IPS-18c (cell line): Measurements from ENCODE around the gene PRR29.

Experiments used
- H3K4me3 ChIP-seq: 2 replicates; pipeline ENCODE4 v1.7.0; 2013; ENCODE audit warnings: low read depth, mild to moderate bottlenecking, low read length, moderate library complexity; ENCODE audit not compliant: insufficient read depth
- H3K9me3 ChIP-seq: one replicate; pipeline ENCODE4 v1.6.1; 2013; ENCODE audit warnings: mild to moderate bottlenecking, low read length, moderate library complexity; ENCODE audit not compliant: control insufficient read depth, insufficient read depth

PRR29 gene

DNA sequence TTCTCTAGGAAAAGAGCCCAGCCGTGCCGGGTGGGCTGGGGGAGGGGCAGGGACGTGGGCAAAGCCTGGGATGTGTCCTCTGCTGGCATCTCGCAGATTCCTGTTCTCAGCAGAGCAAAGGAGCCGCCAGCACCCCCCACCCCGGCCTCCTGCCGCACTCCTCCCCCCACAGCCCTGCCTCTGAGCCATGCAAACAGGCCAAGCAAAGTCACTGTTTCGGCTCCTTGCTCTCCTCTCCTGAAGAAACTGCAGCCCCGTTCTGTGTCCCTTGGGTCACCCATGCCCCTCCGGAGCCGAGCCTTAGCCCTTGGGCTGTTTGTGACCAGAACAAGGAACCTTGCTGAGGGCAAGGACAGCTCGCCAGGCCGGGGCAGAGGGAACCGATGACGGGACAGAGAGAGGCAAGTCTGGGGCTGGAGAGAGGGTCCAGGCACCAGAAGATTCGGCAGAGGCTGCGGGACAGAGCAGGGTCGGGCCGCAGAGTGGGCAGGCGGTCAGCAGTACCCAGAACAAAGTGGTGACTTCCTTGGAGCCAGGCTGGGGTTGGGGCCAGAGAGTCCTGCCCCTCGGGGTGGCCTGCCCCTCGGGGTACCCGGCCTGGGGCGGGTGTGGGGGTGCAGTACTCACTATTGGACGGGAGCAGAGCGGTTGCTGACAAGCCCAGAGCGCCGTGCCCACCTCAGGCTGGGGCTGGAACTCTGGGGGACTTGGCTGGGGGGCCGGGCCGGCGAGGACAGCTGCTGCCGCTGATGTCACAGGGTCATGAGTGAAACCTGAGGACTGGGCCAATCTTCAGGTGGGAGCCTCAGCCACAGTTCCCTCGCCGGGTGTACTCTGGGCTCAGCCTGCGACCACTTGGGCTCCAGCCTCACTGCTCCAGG, 9.2 kb upstream of the PRR29 start:
- H3K9me3 ChIP-seq: no peaks in the 10 kb centered on the region
- H3K4me3 ChIP-seq: no peak overlapping the region

DNA sequence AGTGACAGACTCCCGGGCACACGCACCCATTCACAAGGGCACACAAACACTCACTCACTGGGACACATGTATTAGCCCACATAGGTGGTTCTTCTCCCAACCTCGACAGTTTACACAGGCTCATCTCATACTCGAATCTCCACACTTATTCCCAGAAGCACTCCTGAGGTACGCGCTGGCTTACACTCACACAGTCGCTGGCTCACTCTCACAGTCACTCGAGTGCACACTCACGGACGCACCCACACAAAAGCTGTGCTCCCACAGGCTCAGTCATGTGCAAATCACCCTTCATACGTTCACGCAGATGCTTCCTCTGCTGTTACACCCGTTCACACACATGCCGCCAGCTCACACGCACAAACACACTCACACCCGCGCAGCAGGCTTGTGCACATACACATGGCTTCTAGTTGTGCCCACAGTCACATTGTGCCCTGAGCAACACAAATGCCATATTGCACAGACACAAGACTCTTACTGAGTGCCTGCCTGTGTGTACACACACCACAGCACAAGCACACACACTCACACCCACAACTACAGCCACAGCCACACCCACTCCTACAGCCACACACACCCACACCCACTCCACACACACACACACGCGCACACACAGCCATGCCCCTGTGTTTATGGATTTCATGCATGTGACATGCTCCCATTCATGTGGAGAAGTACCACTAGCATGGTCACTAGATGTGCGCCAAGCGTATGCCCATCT, 8.4 kb upstream of the PRR29 start:
- Histone ChIP-seq H3K9me3 (no peaks in the 10 kb centered on the region), H3K4me3 (no peak overlapping the region)

- H3K4me3 ChIP-seq: no peak overlapping the region; the same call in 1 of the 2 replicates
- H3K9me3 ChIP-seq: no peaks in the 10 kb centered on the region
Observed at GRCh38 chr17:63991611-63992010, 6.5 kb upstream of the PRR29 start.

DNA sequence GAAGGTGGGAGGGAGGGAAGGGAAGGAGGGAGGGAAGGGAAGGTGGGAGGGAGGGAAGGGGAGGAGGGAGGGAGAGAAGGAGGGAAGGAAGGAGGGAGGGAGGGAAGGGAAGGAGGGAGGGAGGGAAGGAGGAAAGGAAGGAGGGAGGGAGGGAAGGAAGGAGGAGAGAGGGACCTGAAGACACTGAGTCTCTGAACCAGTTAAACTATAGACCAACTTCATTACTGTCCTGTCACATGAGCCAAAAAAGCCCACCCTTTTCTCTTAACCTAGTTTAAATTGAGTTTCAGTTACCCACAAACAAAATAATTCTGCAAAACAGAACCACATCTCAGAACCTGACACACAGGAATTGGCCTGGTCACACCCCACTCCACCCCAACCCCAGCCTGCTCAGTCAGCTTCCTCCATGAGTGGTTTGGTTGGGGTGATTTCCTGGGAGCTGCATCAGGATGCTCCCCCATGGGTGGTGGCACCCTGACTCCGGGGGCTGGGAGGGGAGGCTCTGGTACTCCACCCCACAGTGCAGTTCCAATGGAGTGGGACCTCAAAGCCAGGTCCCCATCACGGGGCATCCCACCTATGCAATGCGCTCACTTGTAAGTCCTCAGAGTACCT, 4.7 kb upstream of the PRR29 start:
- no peaks in the 10 kb centered on the region for H3K9me3 ChIP-seq
- no peak overlapping the region for H3K4me3 ChIP-seq

GRCh38 chr17:63995626-63996025, 2.5 kb upstream of the PRR29 start:
- Histone ChIP-seq H3K9me3 (no peaks in the 10 kb centered on the region), H3K4me3 (no peak overlapping the region)

DNA sequence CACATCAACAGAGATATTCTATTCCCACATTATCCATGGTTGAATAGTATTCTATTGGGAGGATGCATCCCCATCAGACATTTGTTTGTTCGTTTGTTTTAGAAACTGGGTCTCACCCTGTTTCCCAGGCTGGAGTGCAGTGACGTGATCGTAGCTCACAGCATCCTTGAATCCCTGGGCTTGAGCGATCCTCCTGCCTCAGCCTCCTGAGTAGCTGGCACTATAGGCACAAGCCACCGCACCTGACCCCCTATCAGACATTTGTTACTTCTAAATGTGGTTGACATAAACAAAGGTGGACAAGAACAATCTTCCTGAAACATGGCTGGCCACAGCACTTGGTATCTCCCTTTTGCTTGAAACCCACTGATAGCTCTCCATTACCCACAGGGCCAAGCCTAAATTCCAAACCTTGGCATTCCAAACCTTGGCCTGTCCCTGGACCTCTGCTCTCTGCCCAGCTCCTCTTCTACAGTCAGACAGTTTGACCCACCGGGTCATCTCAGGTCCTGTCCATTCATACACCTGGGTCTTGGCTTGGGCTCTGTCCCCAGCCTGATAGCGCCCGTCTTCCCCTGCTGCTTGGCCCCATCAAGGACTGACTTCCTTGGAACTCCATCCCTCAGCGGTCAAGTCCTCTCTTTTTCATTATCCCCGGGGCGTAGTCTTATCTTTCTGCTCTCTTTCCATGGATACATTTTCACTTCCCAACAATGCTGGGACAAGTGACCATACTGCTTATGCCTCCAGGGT, 1.5 kb upstream of the PRR29 start:
- Histone ChIP-seq H3K4me3 (no peak overlapping the region), H3K9me3 (no peaks in the 10 kb centered on the region)

- Histone ChIP-seq H3K9me3 (no peaks in the 10 kb centered on the region), H3K4me3 (peak overlapping the region; percentile 98)
Observed at GRCh38 chr17:63997341-63998048, 656 bp upstream of the PRR29 start.

DNA sequence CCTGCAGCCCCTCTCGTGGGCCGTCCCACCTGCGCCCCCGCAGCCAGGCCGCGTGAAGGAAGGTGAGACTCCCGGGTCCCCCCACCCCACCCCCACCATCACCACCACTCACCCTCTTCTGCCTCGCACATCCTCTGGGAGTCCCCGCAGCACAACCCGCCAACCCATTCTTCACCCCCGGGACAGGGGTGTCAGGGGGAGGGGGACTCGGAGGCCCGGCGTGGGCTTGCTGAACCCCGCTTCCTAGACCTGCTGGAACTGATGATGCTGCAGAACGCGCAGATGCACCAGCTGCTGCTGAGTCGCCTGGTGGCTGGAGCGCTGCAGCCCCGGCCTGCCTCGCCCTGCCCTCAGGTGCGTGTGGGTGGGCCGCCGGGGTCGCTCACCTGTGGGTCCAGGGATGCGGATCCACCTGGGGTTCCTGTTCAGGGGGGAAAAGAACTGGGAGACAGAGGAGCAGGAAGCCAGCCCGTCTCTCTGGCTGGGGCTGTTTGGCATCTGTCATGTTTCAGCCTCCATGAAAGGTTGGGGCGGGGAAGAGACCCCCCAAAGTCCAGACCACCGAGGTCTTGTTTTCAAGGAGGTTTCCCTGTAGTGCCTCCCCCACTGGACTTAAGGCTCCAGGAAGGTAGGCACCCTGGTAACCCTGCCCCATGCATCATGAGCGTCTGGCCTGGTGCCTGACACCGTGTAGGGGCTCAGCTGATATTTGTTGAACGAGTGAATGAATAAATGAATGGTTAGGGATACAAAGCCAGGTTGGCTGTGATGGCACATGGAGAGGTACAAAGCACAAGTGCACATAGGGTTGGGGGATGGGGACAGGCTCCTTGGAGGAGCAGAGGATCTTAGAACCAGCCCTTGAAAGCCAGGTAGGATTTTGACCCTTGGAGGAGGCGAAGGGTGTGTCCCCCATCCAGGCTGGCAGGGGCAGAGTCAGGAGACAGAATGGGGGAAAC, 849 bp downstream of the PRR29 start:
- no peaks in the 10 kb centered on the region for H3K9me3 ChIP-seq
- peak overlapping the region; percentile 98 for H3K4me3 ChIP-seq

- H3K9me3 ChIP-seq: no peaks in the 10 kb centered on the region
- no peak overlapping the region for H3K4me3 ChIP-seq
Observed at GRCh38 chr17:63999680-64000531, 1.8 kb downstream of the PRR29 start.

DNA sequence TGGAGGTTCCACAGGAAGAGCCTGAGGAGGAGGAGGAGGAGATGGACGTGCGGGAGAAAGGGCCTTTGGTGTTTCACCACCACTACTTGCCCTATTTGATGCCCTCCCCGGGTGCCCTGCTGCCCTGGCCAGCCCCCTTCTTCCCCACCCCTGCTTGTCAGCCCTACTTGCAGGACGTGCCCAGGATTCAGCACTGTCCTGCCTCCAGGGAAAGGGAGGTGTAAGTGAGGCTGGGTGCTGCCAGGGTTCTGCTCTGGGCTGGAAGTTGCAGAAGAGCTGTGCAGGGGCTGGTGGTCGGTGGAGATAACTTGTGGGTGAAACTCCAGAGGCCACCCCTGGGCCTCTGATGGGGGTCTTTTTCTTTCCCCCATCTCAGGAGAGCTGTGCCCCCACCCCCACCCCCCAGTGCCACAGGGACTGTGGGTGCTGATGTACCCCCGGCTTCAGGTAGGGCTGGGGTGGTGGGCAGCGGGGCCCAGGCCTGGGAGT, 3.0 kb downstream of the PRR29 start:
- H3K4me3 ChIP-seq: no peak overlapping the region
- H3K9me3 ChIP-seq: no peaks in the 10 kb centered on the region

DNA sequence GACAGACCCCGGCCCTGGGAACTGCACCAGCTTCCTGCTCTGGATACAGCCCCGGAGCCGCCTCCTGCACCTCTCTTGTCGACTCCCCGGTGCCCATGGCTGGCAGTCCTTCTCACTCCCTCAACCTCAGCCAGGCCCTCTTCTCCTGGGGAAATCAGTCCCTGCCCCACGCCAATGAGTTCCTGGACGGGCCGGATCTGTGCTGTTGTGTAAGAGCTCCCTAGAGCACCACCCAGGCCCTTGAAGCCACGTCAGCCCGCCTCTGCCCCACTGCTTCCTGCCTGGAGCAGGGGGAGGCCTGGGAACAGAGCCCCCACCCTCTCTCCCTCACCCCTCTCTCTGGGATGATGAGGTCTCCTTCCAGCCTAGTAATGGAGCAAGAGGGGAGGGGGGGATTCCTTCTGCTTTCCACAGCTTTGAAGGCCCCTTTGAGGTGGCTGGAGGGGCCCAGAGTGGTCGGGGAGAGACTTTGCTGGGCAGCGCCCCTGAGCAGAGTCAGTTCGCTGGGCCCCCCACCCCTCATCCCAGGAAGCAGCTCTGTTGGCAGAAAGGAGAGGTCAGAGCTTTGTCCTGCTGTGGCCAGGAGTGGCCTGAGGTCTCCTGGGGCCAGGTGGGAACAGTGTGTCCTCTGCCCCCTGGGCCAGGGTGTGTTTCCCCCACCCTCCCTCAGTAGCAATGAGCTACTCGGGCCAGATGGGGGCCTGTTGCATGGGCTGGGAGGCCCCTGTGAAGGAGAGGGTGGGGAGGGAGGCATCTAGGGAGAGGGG, 3.8 kb downstream of the PRR29 start:
- no peaks in the 10 kb centered on the region for H3K9me3 ChIP-seq
- no peak overlapping the region for H3K4me3 ChIP-seq

DNA sequence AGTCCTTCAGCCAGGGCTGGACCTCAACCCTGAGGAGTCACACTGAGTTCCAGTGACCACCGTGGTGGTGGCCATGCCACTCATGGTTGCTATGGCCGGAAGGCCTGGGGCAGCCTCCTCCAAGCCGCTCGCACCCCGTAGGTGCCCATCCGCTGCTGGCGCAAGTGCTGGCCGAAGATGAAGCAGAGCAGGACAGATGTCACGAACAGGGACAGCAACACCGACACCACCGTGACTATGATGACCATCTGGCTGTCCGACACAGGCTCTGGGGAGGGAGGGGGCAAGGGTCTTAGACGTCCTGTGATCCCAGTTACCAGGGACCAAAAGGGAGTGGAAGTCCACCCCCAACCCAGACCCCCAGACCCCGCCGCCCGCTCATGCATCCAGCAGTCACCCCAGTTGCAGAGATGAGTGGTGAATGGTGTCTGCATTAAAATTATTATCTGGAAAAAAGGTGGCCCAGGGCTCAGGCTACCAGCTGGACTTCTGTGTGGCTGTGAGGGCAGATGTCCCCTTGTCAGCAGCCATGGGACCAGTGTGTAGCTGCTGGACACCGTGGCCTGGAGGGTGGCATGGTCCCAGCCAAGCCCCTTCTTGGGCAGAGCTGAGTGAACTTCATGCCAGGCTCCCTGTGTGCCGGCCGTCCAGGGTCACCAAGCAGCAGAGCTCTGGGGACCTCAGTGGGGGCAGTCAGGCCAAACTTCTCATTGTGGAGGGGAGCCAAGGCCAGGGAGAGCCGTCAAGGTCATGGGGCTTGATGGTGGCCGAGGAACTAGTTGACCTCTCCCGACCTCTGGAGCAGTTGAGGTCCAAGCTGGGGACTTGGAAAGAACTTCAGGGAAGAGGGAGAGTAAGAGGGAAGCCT, 4.7 kb downstream of the PRR29 start:
- no peak overlapping the region for H3K4me3 ChIP-seq
- H3K9me3 ChIP-seq: no peaks in the 10 kb centered on the region

- no peaks in the 10 kb centered on the region for H3K9me3 ChIP-seq
- H3K4me3 ChIP-seq: no peak overlapping the region
Observed at GRCh38 chr17:64003526-64004121, 5.5 kb downstream of the PRR29 start.
